AG09319 (cell line): ENCODE results near the gene PCNX2.

ENCODE experiments used
- DNase-seq: peaks from one replicate; pipeline ENCODE4 v3.0.0-alpha.2; 2010; ENCODE audit warnings: low read depth; ENCODE audit errors: extremely low read depth
- CTCF ChIP-seq: IDR thresholded peaks from 2 replicates; pipeline ENCODE4 v1.5.1; 2011; ENCODE audit warnings: low read depth, mild to moderate bottlenecking, inconsistent platforms, low read length, moderate library complexity

Gene PCNX2

GRCh38 chr1:233224311-233224710 lies 71.2 kb downstream of the PCNX2 start:
- TF ChIP-seq CTCF = no peak
- no peak for DNase-seq

- DNase-seq = no peak
Observed at GRCh38 chr1:233217832-233218231, 77.7 kb downstream of the PCNX2 start.

GRCh38 chr1:233216009-233216408 lies 79.5 kb downstream of the PCNX2 start:
- TF ChIP-seq CTCF = no peak
- no peak for DNase-seq

More at GRCh38 chr1:233217832-233218231, 77.7 kb downstream of the PCNX2 start:
- no peak for TF ChIP-seq CTCF

GRCh38 chr1:233215135-233215760 lies 80.3 kb downstream of the PCNX2 start:
- no peak for DNase-seq
- no peak for TF ChIP-seq CTCF

- no peak for DNase-seq
Observed at GRCh38 chr1:233211595-233211994, 83.9 kb downstream of the PCNX2 start.

GRCh38 chr1:233211106-233211505 lies 84.4 kb downstream of the PCNX2 start:
- TF ChIP-seq CTCF = no peak
- no peak for DNase-seq

More at GRCh38 chr1:233211595-233211994, 83.9 kb downstream of the PCNX2 start:
- TF ChIP-seq CTCF = no peak

- TF ChIP-seq CTCF = no peak
Observed at GRCh38 chr1:233209481-233209880, 86.0 kb downstream of the PCNX2 start.

More at GRCh38 chr1:233209481-233209880, 86.0 kb downstream of the PCNX2 start:
- no peak for DNase-seq
